AG09309 (cell line): ENCODE measurements around the gene MPL.

Source experiments
- DNase-seq: peaks from one replicate; pipeline ENCODE4 v3.0.0-alpha.2; 2010; ENCODE audit warnings: low read depth
- H3K4me3 ChIP-seq: 2 replicates; pipeline ENCODE4 v1.5.1; 2011; ENCODE audit warnings: mild to moderate bottlenecking, low read depth, low read length, moderate library complexity; ENCODE audit not compliant: control insufficient read depth
- CTCF ChIP-seq: IDR thresholded peaks from 2 replicates; pipeline ENCODE4 v1.5.1; 2011; ENCODE audit warnings: mild to moderate bottlenecking, low read depth, low read length, inconsistent platforms; ENCODE audit not compliant: insufficient read depth, control insufficient read depth; ENCODE audit errors: missing control alignments

Gene MPL

DNA sequence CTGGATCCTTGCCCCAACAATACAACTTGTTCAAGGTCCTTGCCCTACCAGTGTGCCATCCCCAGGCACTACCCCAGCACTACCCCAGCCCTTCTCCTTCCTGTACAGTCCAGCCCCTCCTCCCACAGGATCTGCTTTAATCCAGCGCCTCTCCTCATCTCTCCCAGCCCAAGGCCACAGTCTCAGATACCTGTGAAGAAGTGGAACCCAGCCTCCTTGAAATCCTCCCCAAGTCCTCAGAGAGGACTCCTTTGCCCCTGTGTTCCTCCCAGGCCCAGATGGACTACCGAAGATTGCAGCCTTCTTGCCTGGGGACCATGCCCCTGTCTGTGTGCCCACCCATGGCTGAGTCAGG is 14.7 kb downstream of the MPL start:
- TF ChIP-seq CTCF, result no peak
- no peak overlapping the region for H3K4me3 ChIP-seq
- DNase-seq, result no peak

DNA sequence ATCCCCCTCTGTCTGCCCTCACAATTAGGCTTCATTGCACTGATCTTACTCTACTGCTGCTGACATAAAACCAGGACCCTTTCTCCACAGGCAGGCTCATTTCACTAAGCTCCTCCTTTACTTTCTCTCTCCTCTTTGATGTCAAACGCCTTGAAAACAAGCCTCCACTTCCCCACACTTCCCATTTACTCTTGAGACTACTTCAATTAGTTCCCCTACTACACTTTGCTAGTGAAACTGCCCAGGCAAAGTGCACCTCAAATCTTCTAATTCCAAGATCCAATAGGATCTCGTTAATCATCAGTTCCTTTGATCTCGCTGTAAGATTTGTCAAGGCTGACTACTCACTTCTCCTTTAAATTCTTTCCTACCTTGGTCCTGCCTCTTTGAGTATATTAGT is 15.3 kb downstream of the MPL start:
- TF ChIP-seq CTCF, result no peak
- no peak for DNase-seq
- H3K4me3 ChIP-seq, result no peak overlapping the region

DNA sequence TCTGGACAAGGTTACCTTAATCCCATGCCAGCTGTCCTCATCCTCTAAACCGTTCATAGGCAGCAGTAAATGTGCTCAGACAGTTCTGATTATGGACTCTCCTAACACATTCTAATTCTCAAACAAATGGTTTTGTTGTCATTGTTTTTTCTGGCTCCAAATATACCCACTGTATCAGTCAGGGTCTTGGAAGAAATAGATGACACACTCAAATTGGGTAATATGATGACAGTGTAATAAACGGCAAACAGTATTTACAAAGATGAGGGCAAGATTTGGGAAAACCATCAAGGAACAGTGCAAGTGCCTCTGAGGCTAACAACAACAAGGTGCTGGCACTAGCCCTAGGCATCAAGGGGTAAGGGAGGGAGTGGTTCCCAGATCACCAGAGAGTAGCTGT is 16.9 kb downstream of the MPL start:
- TF ChIP-seq CTCF, result no peak
- no peak for DNase-seq

GRCh38 chr1:43354936-43355335 is 17.3 kb downstream of the MPL start:
- H3K4me3 ChIP-seq, result no peak overlapping the region
- TF ChIP-seq CTCF, result no peak
- no peak for DNase-seq

More for the DNA sequence above, 16.9 kb downstream of the MPL start:
- no peak overlapping the region for H3K4me3 ChIP-seq

DNA sequence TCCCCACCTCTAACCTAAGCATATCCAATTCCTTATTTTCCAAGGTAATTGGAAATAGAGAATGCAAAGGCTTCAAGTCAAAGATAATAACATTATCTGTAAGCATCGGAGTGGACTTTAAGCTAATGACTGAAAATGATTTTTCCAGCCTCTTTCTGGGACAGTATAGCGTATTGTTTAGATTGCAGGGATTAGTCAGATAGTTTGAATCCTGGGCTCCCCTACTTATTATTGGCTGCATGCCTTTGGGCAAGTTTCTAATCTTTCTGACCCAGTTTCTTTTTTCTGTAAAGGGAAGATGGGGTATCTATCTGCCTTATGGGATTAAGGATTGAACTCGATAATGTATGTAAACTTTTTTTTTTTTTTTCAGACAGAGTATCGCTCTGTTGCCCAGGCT is 19.6 kb downstream of the MPL start:
- TF ChIP-seq CTCF, result no peak
- H3K4me3 ChIP-seq, result no peak overlapping the region
- no peak for DNase-seq

- no peak for DNase-seq
- TF ChIP-seq CTCF, result peak; percentile 51
- H3K4me3 ChIP-seq, result peak overlapping the region; percentile 70
These were observed 20.6 kb downstream of the MPL start for GRCh38 chr1:43358121-43358745.
